DMS 273 (cell line): ENCODE measurements around the gene PICK1.

ENCODE experiments used
- DNase-seq: peaks from one replicate; lab custom pipeline; 2025; ENCODE audit not compliant: unreplicated experiment; lab: John Stamatoyannopoulos, UW

PICK1 gene

GRCh38 chr22:38056969-38057891, at the start of gene PICK1:
Gene PICK1, plus strand, starts transcription at chr22:38057404. Its CDS starts 406 bp downstream, at chr22:38057810.
- DNase-seq = peak; percentile 91

DNA sequence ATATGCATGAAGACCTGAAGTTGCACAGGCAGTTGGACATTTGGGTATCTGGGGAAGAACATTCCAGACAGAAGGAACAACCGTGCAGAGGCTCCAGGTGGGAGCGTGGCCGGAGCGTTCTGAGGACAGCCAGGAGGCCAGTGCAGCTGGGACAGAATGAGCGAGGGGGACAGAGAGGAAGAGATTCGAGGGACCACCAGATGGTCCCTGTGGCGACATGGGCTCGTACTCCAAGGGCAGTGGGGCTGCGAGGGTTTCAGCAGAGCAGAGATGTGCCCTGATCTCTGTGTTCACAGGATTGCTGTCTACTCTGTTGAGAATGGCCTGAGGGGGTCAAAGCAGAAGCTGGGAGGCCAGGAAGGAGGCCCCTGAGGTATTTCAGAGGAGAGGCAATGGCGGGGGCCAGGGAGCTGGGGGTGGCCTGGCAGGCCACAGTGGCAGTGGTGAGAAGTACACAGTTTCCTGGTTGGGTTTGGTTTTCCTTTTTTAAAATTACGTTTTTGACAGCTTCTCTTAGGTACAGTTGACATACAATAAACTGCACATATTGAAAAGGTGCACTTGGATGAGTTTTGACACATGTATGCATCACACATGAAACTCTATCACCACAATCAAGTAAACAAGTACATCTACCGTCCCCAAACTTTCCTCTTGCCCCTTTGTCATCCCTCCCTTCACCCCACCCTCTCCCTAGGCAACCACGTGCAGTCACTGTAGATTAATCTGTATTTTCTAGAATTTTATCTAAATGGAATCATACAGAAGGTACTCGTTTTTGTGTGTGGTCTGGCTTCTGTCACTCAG, 48.0 kb upstream of the PICK1 start:
- no peak for DNase-seq

GRCh38 chr22:38012604-38013072, 44.6 kb upstream of the PICK1 start:
- DNase-seq = no peak

GRCh38 chr22:38014083-38014482, 43.1 kb upstream of the PICK1 start:
- no peak for DNase-seq

GRCh38 chr22:38016182-38017151, 40.7 kb upstream of the PICK1 start:
- peak; percentile 57 for DNase-seq

- DNase-seq = peak; percentile 74
Observed at GRCh38 chr22:38017272-38017920, 39.8 kb upstream of the PICK1 start.

DNA sequence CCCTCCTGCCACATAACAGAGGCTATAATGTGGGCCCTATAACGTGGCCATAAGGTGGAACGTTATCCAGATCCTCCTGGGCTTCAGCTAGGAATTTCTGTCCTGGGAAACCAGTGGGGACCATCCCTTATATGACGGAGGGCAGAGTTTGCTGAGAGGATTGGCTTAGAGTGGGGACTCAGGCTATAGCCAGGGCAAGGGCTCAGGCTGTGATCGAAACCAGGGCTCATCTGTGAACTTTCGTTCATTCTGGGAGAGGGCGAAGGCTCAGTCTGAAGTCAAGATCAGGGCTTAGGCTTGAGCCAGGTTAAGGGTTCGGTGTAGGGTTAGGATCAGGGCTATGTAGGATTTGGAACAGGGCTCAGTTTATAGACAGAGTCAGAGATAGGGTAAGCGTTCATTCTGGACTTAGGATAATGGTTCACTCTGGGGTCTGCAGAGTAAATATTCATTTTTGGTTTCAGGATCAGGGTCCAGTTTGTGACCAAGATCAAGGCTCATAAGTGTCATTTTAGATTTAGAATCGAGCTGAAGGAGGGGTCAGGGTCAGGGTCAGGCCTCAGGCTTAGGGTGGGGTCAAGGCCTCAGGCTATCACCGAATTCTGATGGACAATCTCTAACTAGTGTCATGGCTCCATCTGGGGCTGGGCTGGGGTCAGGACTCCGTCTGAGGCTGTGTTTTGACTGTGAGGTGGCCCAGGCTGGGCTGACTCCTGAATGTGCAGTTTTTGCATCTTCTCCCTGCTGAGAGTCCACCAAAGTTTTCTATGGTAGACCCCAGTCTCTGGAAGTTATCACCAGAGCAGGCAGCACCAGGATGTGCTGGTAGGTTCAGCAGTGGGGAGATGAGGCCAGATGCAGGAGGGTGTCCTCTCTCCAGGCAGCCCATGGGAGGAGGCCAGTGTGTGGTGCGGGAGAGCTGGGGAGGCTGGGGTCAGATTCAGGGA, 39.0 kb upstream of the PICK1 start:
- no peak for DNase-seq

DNA sequence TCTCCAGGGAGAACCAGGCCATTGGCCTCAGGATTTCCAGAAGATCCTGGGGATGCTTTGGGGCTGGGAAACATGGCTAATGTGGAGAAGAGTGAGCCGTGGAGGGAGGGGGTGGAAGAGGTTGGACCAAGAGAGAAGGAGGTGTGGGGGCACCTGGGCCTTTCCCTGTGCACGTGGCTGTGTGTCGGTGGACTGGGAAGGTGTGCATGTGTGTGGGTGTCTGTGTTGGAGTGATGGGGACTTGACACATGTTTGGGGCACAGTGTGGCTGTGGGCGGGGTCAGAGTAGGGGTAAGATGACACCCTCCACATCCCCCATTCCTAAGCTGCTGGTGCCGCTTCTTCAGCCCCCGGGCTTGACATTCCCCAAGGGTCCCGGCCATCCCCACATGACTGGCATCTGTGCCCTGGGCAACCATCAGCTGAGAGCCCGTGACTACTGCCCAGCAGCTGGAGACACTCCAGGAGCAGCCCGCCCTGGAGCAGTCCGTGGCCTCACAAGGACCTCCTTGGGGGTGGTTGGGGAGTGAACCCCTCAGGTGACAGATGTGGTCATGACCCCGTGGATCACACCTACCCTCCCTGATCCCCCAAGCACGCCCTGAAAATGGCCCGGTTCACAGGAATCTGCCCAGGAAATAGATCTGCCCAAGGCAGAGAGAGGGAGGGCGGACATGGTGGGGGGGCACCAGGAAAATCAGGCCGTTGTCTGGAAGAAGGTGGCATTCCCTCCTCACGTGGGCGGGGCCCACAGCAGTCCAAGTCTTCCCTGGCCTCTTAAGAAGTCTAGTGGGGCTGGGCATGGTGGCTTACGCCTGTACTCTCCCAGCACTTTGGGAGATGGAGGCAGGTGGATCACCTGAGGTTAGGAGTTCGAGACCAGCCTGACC, 38.0 kb upstream of the PICK1 start:
- DNase-seq = no peak

DNA sequence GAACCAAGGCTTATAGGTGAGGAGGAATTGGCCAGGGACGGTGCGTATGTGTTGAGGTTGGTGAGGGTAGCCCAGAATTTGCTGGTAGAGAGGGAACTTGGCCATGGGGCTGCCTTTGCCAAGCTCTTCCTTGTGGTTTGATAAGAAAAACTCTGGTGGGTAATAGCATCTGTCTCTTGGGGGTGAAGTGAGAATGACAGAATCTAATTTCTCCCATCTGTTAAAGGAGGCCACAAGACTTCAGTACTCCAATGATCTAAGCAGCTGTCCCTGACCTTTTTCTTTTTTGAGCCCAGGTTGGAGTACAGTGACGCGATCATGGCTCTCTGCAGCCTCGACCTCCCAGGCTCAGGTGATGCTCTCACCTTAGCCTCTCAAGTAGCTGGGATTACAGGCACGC, 36.0 kb upstream of the PICK1 start:
- DNase-seq = peak; percentile 76

- no peak for DNase-seq
Observed at GRCh38 chr22:38023045-38023444, 34.2 kb upstream of the PICK1 start.

DNA sequence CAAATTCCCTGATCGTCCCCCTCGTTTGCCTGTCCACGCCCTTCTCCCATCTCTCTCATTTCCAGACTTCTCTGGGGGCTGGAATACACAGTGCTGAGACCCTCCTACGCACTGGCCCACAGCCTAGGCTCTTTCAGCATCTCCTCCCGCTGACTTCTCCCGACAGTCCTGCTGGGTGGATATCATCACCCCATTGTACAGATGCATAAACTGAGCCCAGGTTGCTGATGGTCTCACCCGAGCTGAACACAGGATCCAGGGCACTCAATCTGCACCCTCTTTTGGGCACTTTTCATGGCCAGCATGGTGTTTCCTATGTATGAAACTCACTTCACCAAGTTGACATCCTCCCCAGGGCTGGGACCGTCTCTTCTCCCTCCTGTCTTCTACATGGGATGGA, 31.7 kb upstream of the PICK1 start:
- DNase-seq = no peak

DNA sequence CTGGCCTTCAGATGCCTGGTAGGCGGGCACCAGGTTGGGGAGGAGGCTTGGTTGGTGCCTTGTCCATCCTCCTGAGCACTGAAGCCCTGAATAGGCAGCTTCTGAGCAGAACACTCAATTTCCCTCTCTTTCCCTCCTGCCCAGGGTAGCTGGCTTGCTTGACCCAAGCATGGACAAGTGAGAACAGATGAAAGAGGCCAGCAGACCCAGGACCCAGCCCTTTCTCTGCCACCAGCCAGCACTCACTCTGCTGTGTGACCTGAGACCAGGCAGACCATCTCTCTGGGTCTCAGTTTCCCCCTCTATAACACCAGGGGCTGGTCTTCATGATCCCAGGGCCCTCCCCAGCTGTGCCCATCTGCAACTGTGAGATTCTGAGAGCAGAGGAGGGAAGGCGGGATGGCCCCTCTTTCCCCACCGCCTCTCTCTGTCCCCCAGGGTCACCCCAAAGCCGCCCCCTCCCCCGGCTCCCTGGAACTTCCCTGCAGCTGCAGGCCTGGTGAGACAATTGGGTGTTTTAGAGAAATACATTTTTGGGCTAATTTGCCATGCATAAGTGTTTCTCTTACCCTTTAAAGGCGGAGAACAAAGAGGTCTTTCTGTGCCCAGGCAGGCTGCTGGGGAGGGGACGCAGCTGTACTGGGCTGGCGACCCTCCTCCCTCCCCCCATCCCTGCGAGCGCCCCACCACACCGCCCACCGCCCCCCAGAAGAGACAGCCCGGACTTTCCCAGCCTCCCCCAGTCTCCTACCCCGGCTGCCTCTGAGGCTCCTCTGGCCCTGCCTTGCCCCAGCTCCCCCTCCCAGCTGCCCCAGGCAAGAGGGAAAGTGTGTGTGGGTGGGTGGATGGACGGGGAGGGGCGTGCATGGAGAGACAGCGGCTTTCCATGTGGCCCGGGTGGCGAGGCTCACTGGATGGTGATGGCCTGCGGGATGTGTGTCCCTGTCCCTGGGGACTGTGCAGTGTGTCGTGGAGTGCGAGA, 30.8 kb upstream of the PICK1 start:
- DNase-seq = no peak

GRCh38 chr22:38027487-38027886, 29.7 kb upstream of the PICK1 start:
- no peak for DNase-seq

- DNase-seq = no peak
Observed at GRCh38 chr22:38028344-38029130, 28.7 kb upstream of the PICK1 start.

DNA sequence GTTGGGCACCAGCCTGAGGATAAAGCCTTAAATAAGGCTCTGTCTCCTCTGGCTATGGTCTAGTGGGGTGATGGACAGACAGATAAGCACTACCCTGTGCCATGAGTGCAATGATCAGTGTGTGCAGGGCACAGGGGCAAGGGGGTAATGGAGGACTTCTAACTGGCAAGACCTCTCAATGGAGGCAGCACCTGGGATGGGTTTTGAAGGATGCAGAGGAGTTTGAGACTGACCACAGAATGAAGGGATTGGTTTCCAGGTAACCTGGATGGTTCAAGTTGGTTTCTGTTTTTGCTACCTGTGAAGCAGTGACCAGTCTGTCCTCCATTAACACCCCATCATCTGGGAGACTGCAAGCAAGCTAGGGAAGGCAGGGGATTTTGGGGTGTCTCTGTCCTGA, 27.8 kb upstream of the PICK1 start:
- no peak for DNase-seq

DNA sequence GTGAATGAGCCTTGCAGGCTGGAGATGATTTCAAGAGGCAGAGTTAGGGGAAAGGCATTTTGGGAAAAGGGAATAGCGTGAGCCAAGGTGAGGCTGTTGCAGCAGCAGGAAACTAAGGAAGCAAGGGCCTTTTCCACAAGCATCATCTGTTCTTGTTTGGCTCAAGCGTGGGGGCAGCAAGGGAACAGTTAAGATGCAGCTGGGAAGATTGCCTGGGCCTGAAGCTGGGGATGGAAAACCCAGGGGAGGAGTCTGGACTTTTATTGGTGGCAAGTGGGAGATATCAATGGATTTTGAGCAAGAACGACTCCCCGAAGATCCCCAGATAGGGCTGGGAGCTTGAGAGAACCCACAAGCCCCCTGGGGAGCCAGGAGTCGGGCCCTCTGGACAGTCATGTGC, 27.3 kb upstream of the PICK1 start:
- DNase-seq = no peak
